Caki2 (cell line): ENCODE measurements around the gene WBP1. TPM values are rescaled to one million over a fixed set of nuclear protein-coding genes. Genes with fewer than 3 reads are reported as not detected.
"Not testable (repeated sequence)": the region's sequence is repeated elsewhere in the genome, so short reads cannot be mapped to it uniquely, and the experiment has no call there.

ENCODE experiments used
- DNase-seq: peaks from one replicate; pipeline ENCODE4 v3.0.0-alpha.2; 2015; ENCODE audit warnings: low read depth
- in situ Hi-C: cut with HindIII; loops from 2 replicates; pipeline ENCODE4 v1.10.0; 2016; ENCODE audit warnings: low sequenced_read_pairs, low pct_unique_long_range_greater_than_20kb, mixed read lengths
- total RNA-seq: library from RNA; depleted of rRNA; stranded (reverse); fragments of >200 nt; shearing (Covaris generic); gene quantifications from 2 replicates; pipeline ENCODE4 v1.2.3, GENCODE V29; 2014; ENCODE audit warnings: low replicate concordance

Gene WBP1
- total RNA-seq, 1 experiment from 2014 or later = 110 TPM

DNA sequence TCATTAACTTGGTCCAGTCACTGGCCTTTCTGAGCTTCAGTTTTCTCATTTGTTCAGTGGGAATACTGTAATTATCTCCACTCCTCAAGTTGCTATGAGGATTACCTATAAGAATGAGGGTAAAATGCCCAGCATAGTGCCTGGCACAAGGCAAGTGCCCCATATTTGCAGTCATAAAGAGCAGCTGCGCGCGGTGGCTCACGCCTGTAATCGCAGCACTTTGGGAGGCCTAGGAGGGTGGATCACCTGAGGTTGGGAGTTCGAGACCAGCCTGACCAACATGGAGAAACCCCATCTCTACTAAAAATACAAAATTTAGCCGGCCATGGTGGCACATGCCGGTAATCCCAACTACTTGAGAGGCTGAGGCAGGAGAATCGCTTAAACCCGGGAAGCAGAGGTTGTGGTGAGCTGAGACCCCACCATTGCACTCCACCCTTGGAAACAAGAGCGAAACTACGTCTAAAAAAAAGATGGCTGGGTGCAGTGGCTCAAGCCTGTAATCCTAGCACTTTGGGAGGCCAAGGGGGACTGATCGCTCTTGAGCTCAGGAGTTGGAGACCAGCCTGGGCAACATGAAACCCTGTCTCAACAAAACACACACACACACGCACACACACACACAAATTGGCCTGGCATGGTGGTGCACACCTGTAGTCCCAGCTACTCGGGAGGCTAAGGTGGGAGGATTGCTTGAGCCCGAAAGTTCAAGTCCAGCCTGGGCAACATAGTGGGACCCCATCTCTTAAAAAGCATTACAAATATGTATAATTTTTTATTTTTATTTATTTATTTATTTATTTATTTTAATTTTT is 15.5 kb upstream of the WBP1 start:
- in situ Hi-C loops, DNase-seq: not testable (repeated sequence)

DNA sequence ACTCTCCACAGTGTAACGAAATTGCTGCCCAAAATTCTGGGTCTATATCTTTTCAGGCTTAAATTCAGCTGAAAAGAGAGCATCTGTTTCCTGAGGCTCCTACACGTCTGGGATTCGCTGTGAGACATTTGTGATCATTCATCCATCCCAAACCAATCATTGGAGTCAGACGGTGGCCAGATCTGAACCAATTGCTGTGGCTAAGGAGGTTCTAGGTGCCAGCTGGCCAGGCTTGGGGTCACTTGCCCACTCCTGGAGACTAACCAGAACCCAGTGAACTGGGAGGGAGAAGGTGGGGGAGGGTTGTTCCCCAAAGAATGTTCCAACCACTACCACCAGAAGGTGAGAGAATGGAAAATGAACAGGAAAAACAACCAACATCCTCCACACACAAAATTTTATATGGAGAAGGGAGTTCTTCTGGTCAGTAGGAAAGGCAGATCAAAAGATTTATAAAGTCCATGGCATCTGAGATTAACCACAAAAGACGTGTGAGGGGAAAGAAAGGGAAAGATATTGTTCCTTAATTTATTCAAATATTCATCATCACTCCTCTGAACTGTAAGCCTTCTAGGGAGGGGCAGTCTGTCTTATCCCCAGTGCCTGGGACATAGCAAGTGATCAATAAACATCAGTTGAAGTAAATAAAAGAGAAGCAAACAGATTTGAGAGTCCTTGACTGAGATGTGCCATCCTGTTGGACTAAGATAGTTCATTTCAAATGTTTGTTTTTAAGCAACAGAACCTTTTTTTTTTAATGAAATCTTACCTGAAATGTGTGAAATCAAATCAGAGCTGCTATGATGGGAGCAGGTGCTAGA is 13.5 kb upstream of the WBP1 start:
- DNase-seq = no peak
- in situ Hi-C loops = no loop called here

DNA sequence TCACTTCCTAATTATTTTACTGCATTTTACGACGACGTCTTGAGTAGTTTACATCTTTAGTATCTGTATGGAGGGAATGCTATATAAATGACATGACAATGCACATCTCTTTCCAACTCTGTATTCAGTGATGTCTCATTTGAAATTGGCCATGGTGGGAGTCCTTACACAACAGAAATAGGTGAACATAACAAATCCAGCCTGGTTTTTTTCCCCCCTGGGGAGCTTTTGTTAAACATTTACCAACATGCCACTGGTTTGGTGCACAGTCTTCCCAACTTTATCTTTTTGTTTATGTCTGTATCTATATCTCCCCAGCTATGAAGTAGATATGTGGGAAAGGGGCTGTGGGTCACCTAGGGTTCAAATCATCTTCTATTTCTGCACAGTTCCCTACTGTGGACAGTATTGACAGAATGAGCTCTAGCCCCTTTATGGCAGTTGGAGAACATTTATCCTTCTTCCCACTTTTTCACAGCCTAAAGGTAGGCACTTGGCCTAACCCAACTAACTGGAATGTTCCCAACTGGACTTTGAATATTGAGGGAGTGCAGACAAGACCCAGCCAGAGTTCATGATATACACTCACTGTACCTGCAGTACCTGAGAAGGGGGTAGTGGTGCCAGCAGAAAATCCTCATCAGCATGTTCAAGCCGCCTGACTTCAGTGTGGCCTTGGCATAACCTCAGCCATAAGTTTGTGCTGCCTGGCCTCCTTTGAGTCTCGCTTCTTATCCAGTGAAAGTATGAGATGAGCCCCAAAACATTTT is 10.8 kb upstream of the WBP1 start:
- no peak for DNase-seq
- in situ Hi-C loops = no loop called here

DNA sequence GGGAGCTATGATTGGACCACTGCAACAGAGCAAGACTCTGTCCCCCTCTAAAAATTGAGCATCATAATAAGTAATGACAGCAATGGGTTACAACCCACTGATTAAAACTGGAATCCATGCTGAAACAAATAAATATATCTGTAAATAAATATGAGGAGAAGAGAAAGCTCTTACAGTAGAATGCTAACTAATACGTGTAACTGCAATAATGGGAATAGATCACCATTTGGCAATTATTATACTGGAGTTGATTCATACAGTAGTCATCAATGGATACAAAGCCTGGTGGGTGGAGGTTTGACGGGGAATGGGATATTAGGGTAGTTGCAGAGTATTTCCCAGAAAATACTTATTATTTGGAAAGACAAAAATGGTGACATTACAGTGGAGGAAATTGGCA is 9.5 kb upstream of the WBP1 start:
- in situ Hi-C loops = no loop called here
- no peak for DNase-seq

DNA sequence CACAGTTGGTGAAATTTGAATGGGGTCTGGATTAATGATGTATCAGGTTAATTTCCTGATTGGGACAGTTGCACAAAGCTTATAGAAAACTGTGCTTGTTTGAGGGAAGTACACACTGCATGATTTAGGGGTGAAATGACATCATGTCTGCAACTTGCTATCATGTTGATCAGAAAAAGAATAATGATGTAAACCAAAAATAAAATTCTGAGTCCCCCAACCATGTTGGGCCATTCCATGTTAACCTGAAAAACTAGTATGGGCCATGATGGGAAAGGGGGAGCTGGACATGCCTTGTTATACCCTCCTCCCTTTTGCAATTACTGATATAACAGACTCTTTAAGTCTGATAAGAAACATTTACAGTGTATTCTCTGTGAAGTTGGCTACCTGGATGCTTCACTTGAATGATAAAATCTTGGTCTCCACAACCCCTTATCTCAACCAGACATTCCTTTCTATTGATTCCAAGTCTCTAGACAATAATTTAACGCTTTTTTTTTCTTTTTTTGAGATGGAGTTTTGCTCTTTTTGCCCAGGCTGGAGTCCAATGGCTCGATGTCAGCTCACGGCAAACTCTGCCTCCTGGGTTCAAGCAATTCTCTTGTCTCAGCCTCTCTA is 7.6 kb upstream of the WBP1 start:
- no peak for DNase-seq
- in situ Hi-C loops = no loop called here

DNA sequence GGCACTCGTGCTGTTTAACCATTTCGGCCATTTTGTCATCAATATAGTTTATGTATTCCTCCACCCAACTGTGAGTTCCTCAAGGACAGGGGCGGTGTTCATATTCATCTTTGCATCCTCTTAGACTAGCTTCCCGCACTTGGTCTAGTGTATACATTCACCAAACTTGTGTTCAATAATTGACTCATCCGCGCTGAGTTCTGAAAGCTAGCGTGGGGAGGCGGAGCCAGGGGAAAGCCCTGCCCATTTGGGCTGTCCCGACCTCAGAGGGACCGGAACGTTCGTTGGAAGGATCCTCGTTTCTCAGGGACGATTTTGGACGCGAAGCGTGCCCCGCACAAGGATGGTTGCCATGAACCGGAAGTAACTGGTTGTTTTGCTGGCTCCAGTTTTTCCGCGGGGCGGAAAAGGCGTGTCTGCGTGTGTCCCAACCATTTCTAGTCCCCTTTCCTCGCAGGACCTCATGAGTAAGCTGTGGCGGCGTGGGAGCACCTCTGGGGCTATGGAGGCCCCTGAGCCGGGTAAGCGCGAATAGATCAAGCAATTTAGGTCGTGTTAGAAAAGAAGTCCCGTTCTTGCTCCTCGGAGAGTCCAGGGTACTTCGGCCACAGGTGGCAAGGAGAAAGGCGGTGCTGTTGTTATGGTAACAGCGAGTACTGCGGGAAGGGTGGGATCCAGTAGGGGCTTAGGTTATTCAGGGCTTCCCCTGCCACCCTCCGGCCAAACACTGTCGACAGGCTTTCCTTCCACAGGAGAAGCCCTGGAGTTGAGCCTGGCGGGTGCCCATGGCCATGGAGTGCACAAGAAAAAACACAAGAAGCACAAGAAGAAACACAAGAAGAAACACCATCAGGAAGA is 3.4 kb upstream of the WBP1 start, which contains the start of gene INO80B:
Gene INO80B, plus strand, starts transcription at position 434 of the 858 bp plus-strand sequence. Its CDS starts 30 bp downstream, at position 464.
- in situ Hi-C loops = no loop called here
- peak; percentile 97 for DNase-seq

DNA sequence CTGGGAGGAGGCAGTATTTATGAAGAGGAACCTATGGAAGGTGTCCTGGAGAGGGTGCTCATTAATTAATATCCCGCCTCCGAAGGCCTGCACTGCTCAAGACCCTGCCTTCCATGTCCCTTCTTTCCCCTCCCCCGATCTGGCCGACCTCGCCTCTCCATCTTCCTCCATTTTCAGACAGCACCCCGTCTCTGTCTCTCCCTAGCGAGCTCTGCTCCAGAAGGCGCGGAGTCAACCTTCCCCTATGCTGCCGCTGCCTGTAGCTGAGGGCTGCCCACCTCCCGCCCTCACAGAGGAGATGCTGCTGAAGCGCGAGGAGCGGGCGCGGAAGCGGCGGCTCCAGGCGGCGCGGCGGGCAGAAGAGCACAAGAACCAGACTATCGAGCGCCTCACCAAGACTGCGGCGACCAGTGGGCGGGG is 1.1 kb upstream of the WBP1 start:
- in situ Hi-C loops = no loop called here
- DNase-seq = no peak

DNA sequence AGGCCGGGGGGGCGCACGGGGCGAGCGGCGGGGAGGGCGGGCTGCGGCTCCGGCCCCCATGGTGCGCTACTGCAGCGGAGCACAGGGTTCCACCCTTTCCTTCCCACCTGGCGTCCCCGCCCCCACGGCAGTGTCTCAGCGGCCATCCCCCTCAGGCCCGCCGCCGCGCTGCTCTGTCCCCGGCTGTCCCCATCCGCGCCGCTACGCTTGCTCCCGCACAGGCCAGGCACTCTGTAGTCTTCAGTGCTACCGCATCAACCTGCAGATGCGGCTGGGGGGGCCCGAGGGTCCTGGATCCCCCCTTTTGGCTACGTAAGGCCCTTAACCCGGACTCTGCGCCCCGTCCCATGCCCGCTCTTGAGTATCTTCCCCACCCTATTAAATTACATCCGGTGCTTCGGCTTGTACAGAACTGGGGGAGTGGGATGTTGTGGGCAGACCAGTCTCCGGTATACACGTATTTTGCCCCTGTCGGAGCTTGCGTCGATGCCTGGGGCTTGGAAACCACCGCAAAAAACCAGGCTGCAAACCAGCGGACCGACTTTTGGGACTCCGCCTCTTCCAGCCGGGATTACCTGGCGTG is 598 bp upstream of the WBP1 start:
- in situ Hi-C loops = no loop called here
- no peak for DNase-seq

DNA sequence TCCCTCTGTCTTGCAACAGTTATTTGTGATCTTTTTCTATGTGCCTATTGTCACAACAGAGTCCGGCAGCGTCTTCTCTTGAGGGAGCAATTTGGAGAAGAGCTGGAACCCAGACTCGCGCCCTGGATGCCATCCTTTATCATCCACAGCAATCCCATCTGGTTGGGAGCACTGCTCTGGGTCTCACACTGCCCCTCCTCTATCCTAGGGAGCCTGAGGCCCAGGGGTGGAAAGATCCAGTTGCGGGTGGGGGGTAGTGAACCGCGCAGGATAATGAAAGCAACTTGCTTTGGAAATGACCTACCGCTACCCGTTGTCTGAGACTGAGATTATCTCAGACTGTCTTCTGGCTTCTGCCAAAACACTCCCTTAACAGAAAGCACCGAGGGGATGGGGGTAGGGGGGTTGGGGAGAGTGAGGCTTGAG is 713 bp downstream of the WBP1 start:
- in situ Hi-C loops = no loop called here
- no peak for DNase-seq

DNA sequence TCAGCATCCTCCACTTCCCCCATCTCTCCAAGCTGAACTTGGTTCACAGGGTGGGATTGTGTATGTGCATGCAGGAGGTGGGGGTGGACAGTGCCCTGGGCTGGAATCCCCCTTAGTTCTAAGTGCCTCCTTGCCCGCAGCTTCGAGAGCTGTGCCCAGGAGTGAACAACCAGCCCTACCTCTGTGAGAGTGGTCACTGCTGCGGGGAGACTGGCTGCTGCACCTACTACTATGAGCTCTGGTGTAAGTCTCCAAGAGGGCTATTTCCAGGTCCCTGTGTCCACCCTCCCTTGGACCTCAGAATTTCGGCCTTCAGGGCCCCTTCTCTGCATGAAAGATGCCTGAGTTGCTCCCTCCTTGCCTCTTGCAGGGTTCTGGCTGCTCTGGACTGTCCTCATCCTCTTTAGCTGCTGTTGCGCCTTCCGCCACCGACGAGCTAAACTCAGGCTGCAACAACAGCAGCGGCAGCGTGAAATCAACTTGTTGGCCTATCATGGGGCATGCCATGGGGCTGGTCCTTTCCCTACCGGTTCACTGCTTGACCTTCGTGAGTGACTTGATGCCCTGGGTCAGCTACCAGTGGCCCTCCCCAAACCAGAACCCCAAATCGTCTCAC is 1.4 kb downstream of the WBP1 start:
- in situ Hi-C loops, DNase-seq: not testable (repeated sequence)

DNA sequence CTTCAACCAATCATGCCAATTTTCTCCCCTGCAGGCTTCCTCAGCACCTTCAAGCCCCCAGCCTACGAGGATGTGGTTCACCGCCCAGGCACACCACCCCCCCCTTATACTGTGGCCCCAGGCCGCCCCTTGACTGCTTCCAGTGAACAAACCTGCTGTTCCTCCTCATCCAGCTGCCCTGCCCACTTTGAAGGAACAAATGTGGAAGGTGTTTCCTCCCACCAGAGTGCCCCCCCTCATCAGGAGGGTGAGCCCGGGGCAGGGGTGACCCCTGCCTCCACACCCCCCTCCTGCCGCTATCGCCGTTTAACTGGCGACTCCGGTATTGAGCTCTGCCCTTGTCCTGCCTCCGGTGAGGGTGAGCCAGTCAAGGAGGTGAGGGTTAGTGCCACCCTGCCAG is 1.9 kb downstream of the WBP1 start:
- in situ Hi-C loops, DNase-seq: not testable (repeated sequence)

DNA sequence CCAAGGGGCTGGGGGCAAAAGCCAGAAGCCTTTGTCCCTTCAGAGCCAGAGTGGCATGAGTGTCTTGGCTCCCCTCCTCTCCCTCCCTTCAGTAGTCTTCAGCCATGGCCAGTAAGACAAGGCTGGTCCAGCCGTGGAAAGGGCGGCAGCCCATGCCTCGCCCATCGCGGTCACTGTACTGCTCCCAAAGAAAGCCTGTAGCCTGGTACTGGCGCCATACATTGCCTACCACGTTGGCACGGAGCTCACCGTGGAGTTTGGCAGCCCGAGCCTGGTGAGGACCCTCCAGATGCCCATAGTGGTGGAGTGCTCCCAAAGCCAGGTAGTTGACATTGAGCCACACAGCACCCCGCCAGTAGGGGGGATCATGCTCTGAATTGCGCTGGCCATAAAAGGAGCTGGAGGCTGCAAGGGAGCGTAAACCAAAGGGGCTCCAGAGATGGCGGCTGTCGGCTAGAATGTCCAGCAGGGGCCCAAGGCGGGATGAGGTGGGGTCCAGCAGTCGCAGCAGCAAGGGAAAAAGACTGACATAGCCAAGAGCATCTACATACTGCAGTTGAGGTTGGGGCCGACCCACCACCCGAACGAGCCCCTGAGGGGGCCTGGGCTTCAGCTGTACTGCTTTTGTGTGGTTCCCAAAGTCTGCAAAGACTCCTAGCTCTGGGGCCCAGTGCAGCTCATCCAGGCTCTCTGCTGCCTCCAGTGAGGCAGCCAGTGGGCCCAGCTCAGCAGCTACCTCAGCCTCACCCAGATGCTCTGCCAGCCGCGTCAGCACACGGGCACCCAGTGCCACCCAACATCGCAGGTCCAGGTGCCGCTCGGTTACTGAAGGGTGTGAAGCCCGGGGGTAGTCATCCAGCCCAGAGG is 3.2 kb downstream of the WBP1 start:
- DNase-seq = no peak
- in situ Hi-C loops = no loop called here

DNA sequence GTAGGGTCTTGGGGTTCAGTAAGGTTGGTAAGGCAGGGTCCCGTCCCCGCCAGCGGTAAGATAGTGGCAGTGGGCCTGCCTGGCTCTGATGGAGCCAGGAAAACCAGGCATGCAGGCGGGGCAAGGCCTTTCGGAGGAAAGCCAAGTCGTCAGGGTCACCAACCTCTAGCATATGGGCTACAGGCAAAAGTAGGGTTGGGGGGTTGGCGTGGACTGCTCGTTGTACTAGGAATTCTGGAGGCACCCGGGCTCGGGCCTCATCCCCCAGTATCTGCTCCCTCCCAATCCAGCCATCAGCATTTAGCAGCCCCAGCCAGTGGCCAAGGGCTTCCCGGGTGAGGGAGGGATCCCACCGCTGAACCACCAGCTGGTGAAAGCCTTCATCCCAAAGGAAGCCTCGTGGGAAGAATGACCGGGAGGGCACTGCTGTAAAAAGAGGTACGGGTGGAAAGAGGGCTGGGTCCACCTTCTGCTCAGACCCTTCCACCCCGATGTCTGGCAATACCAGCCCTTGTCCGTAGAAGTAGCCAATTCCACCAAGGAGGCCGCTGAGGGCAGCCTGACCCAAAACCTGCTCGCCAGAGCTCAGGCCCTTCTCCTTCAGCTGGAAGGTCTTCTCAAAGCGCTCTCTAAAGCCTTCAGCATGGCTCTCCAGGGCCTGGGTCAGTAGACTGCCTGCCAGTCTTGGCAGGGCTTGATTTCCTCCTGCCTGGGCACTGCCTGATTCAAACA is 4.0 kb downstream of the WBP1 start:
- DNase-seq = no peak
- in situ Hi-C loops = no loop called here

DNA sequence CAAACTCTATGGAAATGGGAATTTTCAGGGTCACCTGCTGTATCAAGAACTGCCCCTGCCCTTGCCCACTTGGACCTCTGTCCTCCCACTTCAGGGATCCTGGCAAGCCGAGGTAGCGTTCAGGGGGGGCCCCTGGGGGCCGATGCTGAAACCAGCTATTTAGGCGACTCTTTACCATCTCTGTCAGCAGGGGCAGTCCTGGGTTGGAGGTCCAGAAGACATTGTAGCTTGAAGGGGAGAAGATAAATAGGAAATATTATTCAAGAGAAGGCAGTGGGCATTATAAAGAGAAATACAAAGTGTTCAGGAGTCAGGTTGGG is 4.5 kb downstream of the WBP1 start:
- in situ Hi-C loops = no loop called here
- DNase-seq = no peak

DNA sequence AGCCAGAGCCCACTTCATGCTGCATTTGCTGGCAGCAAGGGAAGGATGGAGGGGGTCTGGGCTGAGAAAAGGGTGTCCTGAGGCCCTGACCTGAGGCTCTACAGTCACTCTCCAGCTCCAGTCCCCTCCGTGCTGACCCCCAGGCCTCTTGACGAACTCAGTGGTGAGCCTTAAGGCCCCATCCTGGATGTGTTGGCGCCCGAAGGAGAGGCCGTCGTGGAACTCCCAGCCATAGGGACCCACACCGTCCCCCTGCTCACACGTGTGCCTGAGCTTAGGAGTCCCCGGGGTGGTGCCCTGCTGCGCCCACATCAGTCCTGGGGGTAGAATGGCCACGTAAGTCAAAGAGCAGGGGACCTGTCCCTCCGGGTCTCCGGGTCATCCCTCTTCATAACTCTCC is 6.2 kb downstream of the WBP1 start:
- in situ Hi-C loops = no loop called here
- no peak for DNase-seq
